Measurements from ENCODE around the gene UNC80. TPM values are rescaled to one million over a fixed set of nuclear protein-coding genes. Genes with fewer than 3 reads are reported as not detected.

Gene UNC80
- total RNA-seq, 1 donor from 2014 or later, result 0.11 TPM

GRCh38 chr2:209960045-209960444 lies 188.4 kb downstream of the UNC80 start:
- no peak for TF ChIP-seq CTCF (IDR thresholded peaks at IDR 0.05)
- no peak overlapping the region for H3K4me3 ChIP-seq
- H3K4me1 ChIP-seq, result no peaks in the 10 kb centered on the region
- intact Hi-C loops (cut with DNase I), result loop anchor here (5.0 kb wide), 1 partner anchor 628 kb away; no protein-coding TSS in a partner anchor
- no peak overlapping the region for H3K27ac ChIP-seq
- DNase-seq (ENCODE audit: low spot score in 2 of 2), result no peak
- no peaks in the 10 kb centered on the region for H3K36me3 ChIP-seq
- H3K27me3 ChIP-seq, result no peaks in the 10 kb centered on the region
- no peaks in the 10 kb centered on the region for H3K9me3 ChIP-seq

- no peaks in the 10 kb centered on the region for H3K9me3 ChIP-seq
- no peaks in the 10 kb centered on the region for H3K4me1 ChIP-seq
- no peak overlapping the region for H3K4me3 ChIP-seq
- intact Hi-C loops (cut with DNase I), result loop anchor here (5.0 kb wide), 1 partner anchor 629 kb away; no protein-coding TSS in a partner anchor
- DNase-seq (ENCODE audit: low spot score in 2 of 2), result peak in 1 of 2 donors; percentile 64
- H3K27ac ChIP-seq, result no peak overlapping the region
- peak in 2 of 3 experiments; percentile 48 to 57 for TF ChIP-seq CTCF (IDR thresholded peaks at IDR 0.05)
- H3K27me3 ChIP-seq, result no peaks in the 10 kb centered on the region
- H3K36me3 ChIP-seq, result no peaks in the 10 kb centered on the region
These were observed 189.3 kb downstream of the UNC80 start for GRCh38 chr2:209960676-209961630.

GRCh38 chr2:209965723-209966122 lies 194.1 kb downstream of the UNC80 start:
- no peak overlapping the region for H3K4me3 ChIP-seq
- no peak overlapping the region for H3K27ac ChIP-seq
- no peaks in the 10 kb centered on the region for H3K4me1 ChIP-seq
- intact Hi-C loops (cut with DNase I), result no loop called here
- DNase-seq (ENCODE audit: low spot score in 2 of 2), result no peak
- no peaks in the 10 kb centered on the region for H3K9me3 ChIP-seq
- TF ChIP-seq CTCF (IDR thresholded peaks at IDR 0.05), result no peak
- no peaks in the 10 kb centered on the region for H3K27me3 ChIP-seq
- no peaks in the 10 kb centered on the region for H3K36me3 ChIP-seq

- Histone ChIP-seq H3K27ac (no peak overlapping the region), H3K4me3 (no peak overlapping the region), H3K9me3 (no peaks in the 10 kb centered on the region), H3K4me1 (no peaks in the 10 kb centered on the region), H3K27me3 (no peaks in the 10 kb centered on the region), H3K36me3 (no peaks in the 10 kb centered on the region)
- TF ChIP-seq CTCF (IDR thresholded peaks at IDR 0.05), result no peak
- DNase-seq (ENCODE audit: low spot score in 2 of 2), result no peak
- intact Hi-C loops (cut with DNase I), result no loop called here
These were observed 198.1 kb downstream of the UNC80 start for GRCh38 chr2:209969692-209970091.

- TF ChIP-seq CTCF (IDR thresholded peaks at IDR 0.05), result no peak
These were observed 198.6 kb downstream of the UNC80 start for GRCh38 chr2:209970271-209970670.

More at GRCh38 chr2:209970271-209970670, 198.6 kb downstream of the UNC80 start:
- Histone ChIP-seq H3K4me3 (no peak overlapping the region), H3K36me3 (no peaks in the 10 kb centered on the region), H3K27ac (no peak overlapping the region), H3K9me3 (no peaks in the 10 kb centered on the region), H3K4me1 (no peaks in the 10 kb centered on the region), H3K27me3 (no peaks in the 10 kb centered on the region)
- intact Hi-C loops (cut with DNase I), result no loop called here
- no peak for DNase-seq (ENCODE audit: low spot score in 2 of 2)

Measured in ascending aorta (tissue), 2 donors.